HCT116 (cell line): ENCODE results near the gene FAM90A1. TPM values are rescaled to one million over a fixed set of nuclear protein-coding genes. Genes with fewer than 3 reads are reported as not detected.
"Not testable (repeated sequence)": the region's sequence is repeated elsewhere in the genome, so short reads cannot be mapped to it uniquely, and the experiment has no call there.

Experiments
- ATAC-seq: fragments of 200-7000 bp; cut with Tn5 transposase; 2 replicates; pipeline ENCODE4 v1.9.1; 2020; ENCODE audit warnings: mild to moderate bottlenecking, moderate library complexity
- BruUV-seq: library from RNA; stranded (reverse); fragments of 400-500 nt; replicated peaks from 2 replicates; lab custom pipeline; 2021; lab: Mats Ljungman, UMichigan
- CTCF ChIA-PET: fragments of 300-600 bp; sonication (Branson Sonifier 250); formaldehyde crosslinking; loops from one replicate; lab custom pipeline; 2021; ENCODE audit warnings: antibody characterized with exemption; lab: Charles Lee
- POLR2A ChIA-PET: fragments of 300-600, 350-600 bp; sonication (Branson Sonifier 250); formaldehyde crosslinking; loops from one replicate; lab custom pipeline; 2021; ENCODE audit warnings: antibody characterized with exemption; lab: Charles Lee
- RAD21 ChIA-PET, 2 experiments: fragments of 300-600 bp; sonication (Branson Sonifier 250); formaldehyde crosslinking; loops; one replicate each; lab custom pipeline; 2023; ENCODE audit warnings: low total read pairs in 2 of 2; ENCODE audit not compliant: uncharacterized antibody in 2 of 2, unreplicated experiment in 2 of 2, low non-redundant PET in 1 of 2; lab: Charles Lee
- DNase-seq: peaks from one replicate; pipeline ENCODE4 v3.0.0-alpha.2; 2010; ENCODE audit warnings: low read depth, low spot score
- H2AFZ ChIP-seq: fragments of 200-600 bp; shearing (Covaris generic), sonication (generic); 2 replicates; pipeline ENCODE4 v1.6.1; 2017; ENCODE audit warnings: low read depth, mixed run types, mixed read lengths, antibody characterized with exemption, low read length; ENCODE audit not compliant: poor library complexity, severe bottlenecking
- H3K27ac ChIP-seq: 2 replicates; pipeline ENCODE4 v1.5.1; 2012; ENCODE audit warnings: low read depth, low read length
- H3K27me3 ChIP-seq: fragments of 200-600 bp; sonication (generic); 2 replicates; pipeline ENCODE4 v1.6.1; 2016; ENCODE audit warnings: mixed run types, low read length, mixed read lengths; ENCODE audit not compliant: insufficient read depth
- H3K36me3 ChIP-seq, 2 experiments: fragments of 200-500 bp in 1 of 2; fragments of 200-600 bp in 1 of 2; sonication (Bioruptor generic) in 1 of 2; sonication (generic) in 1 of 2; 2 replicates each; pipeline versions ENCODE4 v1.5.1 to v1.6.1; 2014 to 2016; ENCODE audit warnings: low read length in 2 of 2, inconsistent platforms in 1 of 2, mixed read lengths in 1 of 2, mixed run types in 1 of 2; ENCODE audit not compliant: insufficient read depth in 2 of 2, control insufficient read depth in 1 of 2
- H3K4me1 ChIP-seq, 2 experiments: fragments of 200-600 bp in 1 of 2; sonication (generic) in 1 of 2; 2 replicates each; pipeline versions ENCODE4 v1.5.1 to v1.6.1; 2012 to 2017; ENCODE audit warnings: low read length in 2 of 2, inconsistent platforms in 1 of 2, mild to moderate bottlenecking in 1 of 2, mixed read lengths in 1 of 2, mixed run types in 1 of 2, moderate library complexity in 1 of 2; ENCODE audit not compliant: insufficient read depth in 2 of 2, control insufficient read depth in 1 of 2
- H3K4me2 ChIP-seq: fragments of 200-600 bp; sonication (generic); 2 replicates; pipeline ENCODE4 v1.6.1; 2017; ENCODE audit warnings: mixed run types, low read length, mixed read lengths
- H3K4me3 ChIP-seq, 2 experiments: fragments of 200-600 bp in 1 of 2; sonication (generic) in 1 of 2; replicated peaks in 1 of 2; 2 replicates each; pipeline ENCODE4 v1.5.1; 2011 to 2016; ENCODE audit warnings: low read length in 2 of 2, control low read depth in 1 of 2, low read depth in 1 of 2, mild to moderate bottlenecking in 1 of 2, mixed read lengths in 1 of 2, mixed run types in 1 of 2
- H3K79me2 ChIP-seq: fragments of 200-600 bp; sonication (generic); 2 replicates; pipeline ENCODE4 v1.6.1; 2017; ENCODE audit warnings: mild to moderate bottlenecking, mixed run types, low read length, moderate library complexity, mixed read lengths; ENCODE audit not compliant: insufficient read depth
- H3K9ac ChIP-seq: fragments of 200-600 bp; sonication (generic); 2 replicates; pipeline ENCODE4 v1.6.1; 2016; ENCODE audit warnings: low read length, mixed read lengths
- H3K9me2 ChIP-seq: fragments of 200-600 bp; sonication (generic), shearing (Covaris generic); 2 replicates; pipeline ENCODE4 v1.6.1; 2017; ENCODE audit warnings: mixed run types, mild to moderate bottlenecking, moderate library complexity; ENCODE audit not compliant: insufficient read depth
- H3K9me3 ChIP-seq, 2 experiments: fragments of 200-500 bp in 1 of 2; fragments of 200-600 bp in 1 of 2; sonication (Bioruptor generic) in 1 of 2; sonication (generic) in 1 of 2; 2 replicates each; pipeline ENCODE4 v1.6.1; 2014 to 2017; ENCODE audit warnings: low read length in 2 of 2, mixed read lengths in 2 of 2, inconsistent platforms in 1 of 2, low read depth in 1 of 2, mild to moderate bottlenecking in 1 of 2, mixed run types in 1 of 2, moderate library complexity in 1 of 2; ENCODE audit not compliant: control insufficient read depth in 1 of 2, insufficient read depth in 1 of 2
- H4K20me1 ChIP-seq: fragments of 200-600 bp; sonication (generic), shearing (Covaris generic); 2 replicates; pipeline ENCODE4 v1.6.1; 2017; ENCODE audit warnings: mixed run types, mild to moderate bottlenecking, moderate library complexity; ENCODE audit not compliant: insufficient read depth
- POLR2AphosphoS5 ChIP-seq: IDR thresholded peaks from 2 replicates; pipeline ENCODE4 v1.6.1; 2011; ENCODE audit warnings: mild to moderate bottlenecking, low read depth, low read length, moderate library complexity
- RAD21 ChIP-seq: IDR thresholded peaks from 2 replicates; pipeline ENCODE4 v1.6.1; 2012; ENCODE audit warnings: low read depth, mild to moderate bottlenecking
- ZFX ChIP-seq: fragments of 450-650 bp; IDR thresholded peaks from 2 replicates; pipeline ENCODE4 v1.6.1; 2017
- intact Hi-C: fragments of 100-400 bp; cut with micrococcal nuclease; formaldehyde crosslinking; loops from 2 replicates; pipeline ENCODE4 v1.10.0; 2022
- total RNA-seq: library from RNA; stranded (reverse); gene quantifications from one replicate; pipeline ENCODE4 v1.2.1, GENCODE V29; 2021; ENCODE audit not compliant: unreplicated experiment
- TF ChIP-seq, protein P1 (sequence below), 3 experiments: fragments of 200-600 bp in 1 of 3; sonication (generic) in 1 of 3; IDR thresholded peaks in 2 of 3; conservative IDR thresholded peaks in 1 of 3; 2 replicates each; pipeline ENCODE4 v1.5.1; 2012 to 2017; ENCODE audit warnings: low read depth in 2 of 3, low read length in 2 of 3, antibody characterized with exemption in 1 of 3, borderline replicate concordance in 1 of 3, control low read depth in 1 of 3, mild to moderate bottlenecking in 1 of 3, mixed read lengths in 1 of 3, mixed run types in 1 of 3, moderate library complexity in 1 of 3; ENCODE audit not compliant: insufficient read depth in 1 of 3

FAM90A1 gene
- total RNA-seq, 1 experiment from 2014 or later, result 0.64 TPM

DNA sequence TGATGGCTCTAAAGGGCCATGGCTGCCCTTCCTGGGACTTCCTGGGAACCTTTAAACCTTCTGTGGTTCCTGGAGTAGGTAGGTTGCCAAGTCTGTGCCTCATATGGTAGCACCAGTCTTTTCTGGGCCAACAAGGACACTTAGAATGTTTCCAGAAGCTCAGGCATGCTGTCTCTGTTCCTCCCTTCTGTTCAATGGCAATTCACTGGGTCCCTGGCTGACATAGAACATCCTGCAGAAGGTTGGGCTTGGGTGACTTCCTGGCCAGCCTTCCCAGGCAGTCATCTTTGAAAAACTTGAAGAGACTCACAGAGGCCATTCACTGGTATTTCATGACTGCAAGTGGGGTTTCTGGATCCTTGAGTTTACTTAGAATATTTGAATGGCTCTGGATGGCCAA is 46.1 kb downstream of the FAM90A1 start:
- ATAC-seq, CTCF ChIA-PET, H3K9me2 ChIP-seq, H2AFZ ChIP-seq, H3K27ac ChIP-seq, H3K4me1 ChIP-seq, H3K9ac ChIP-seq, RAD21 ChIA-PET, H3K9me3 ChIP-seq, H3K27me3 ChIP-seq, H4K20me1 ChIP-seq, POLR2A ChIA-PET, H3K79me2 ChIP-seq, H3K4me2 ChIP-seq, H3K36me3 ChIP-seq, H3K4me3 ChIP-seq, DNase-seq, BruUV-seq: not testable (repeated sequence)
- intact Hi-C loops, result loop anchor here (5.0 kb wide), 1 partner anchor 74 kb away; no protein-coding TSS in a partner anchor

DNA sequence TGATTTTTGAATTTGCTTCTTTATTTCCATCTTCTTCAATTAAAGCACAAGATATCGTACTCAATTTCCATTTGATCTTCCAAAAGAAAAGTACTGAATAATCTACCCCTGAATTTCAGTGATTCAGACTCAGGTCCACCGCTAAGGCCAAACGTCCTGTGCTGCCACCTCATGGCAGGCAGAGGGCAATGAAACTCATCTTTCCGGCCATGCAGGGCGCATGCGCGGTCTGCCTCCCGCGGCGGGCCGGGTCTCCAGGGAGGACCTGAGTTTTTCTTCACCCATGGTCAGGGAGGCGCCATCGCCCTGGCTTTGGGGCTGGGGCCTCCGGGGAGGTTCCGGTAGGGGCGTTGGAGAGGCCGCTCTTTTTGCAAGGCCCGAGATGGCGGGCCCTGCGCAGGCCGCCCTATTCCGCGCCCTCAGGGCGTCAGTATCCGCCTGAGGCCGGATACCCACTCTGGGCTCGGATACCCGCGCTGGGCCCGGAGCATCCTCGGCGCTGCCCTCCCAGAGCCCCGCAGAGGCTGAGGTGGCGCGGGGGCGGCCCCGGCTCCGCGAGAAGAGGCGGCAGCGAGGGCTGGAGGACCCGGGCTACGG is 47.3 kb downstream of the FAM90A1 start:
- peak; percentile 35; the same call in 1 of the 2 replicates for TF ChIP-seq POLR2AphosphoS5
- TF ChIP-seq RAD21, result peak; percentile 58
- TF ChIP-seq, protein P1, sequence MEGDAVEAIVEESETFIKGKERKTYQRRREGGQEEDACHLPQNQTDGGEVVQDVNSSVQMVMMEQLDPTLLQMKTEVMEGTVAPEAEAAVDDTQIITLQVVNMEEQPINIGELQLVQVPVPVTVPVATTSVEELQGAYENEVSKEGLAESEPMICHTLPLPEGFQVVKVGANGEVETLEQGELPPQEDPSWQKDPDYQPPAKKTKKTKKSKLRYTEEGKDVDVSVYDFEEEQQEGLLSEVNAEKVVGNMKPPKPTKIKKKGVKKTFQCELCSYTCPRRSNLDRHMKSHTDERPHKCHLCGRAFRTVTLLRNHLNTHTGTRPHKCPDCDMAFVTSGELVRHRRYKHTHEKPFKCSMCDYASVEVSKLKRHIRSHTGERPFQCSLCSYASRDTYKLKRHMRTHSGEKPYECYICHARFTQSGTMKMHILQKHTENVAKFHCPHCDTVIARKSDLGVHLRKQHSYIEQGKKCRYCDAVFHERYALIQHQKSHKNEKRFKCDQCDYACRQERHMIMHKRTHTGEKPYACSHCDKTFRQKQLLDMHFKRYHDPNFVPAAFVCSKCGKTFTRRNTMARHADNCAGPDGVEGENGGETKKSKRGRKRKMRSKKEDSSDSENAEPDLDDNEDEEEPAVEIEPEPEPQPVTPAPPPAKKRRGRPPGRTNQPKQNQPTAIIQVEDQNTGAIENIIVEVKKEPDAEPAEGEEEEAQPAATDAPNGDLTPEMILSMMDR (IDR thresholded peaks at IDR 0.05 in 2 of 3, conservative IDR thresholded peaks at IDR 0.05 in 1 of 3; ENCODE audit: borderline replicate concordance in 1 of 3, insufficient read depth in 1 of 3, low read depth in 2 of 3, low read length in 2 of 3), result peak; percentile 45 to 58 (median 55); a peak in 5 of 6 replicates
- TF ChIP-seq ZFX, result peak; percentile 54; the same call in 1 of the 2 replicates
- Histone ChIP-seq H3K27ac (peak overlapping the region; percentile 20; the same call in 1 of the 2 replicates), H2AFZ (peak overlapping the region; percentile 85), H3K4me3 (peak overlapping the region; percentile 42 to 56), H3K9ac (peak overlapping the region; percentile 48; the same call in 1 of the 2 replicates), H3K4me2 (peak overlapping the region; percentile 62)
- H3K9me2 ChIP-seq, RAD21 ChIA-PET, H3K4me1 ChIP-seq, BruUV-seq, DNase-seq, H3K79me2 ChIP-seq, POLR2A ChIA-PET, H3K9me3 ChIP-seq, ATAC-seq, H3K27me3 ChIP-seq, H4K20me1 ChIP-seq, CTCF ChIA-PET, H3K36me3 ChIP-seq: not testable (repeated sequence)
- intact Hi-C loops, result loop anchor here (5.0 kb wide), 1 partner anchor 73 kb away; no protein-coding TSS in a partner anchor

DNA sequence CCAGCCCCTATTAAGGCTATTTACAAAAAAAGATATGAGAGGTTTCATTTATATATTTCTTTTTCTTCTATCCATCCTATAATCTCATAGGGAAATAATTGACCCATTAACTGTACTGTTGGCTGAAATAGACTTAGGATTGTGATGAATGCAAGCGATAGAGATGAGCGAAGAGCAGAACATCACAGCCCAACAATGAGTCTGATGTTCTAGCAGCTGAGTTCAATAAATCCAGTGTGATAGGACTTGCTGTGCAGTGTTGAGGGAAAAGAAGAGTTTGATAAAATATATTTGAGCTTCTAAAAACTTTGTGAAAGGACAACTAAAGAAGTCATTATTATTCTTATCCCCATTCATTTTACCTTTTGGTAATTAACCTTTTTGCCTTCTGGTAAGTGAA is 54.5 kb downstream of the FAM90A1 start:
- DNase-seq, H3K4me2 ChIP-seq, H3K4me1 ChIP-seq, H3K27me3 ChIP-seq, H3K9me3 ChIP-seq, H2AFZ ChIP-seq, POLR2A ChIA-PET, H3K27ac ChIP-seq, CTCF ChIA-PET, BruUV-seq, H3K4me3 ChIP-seq, H4K20me1 ChIP-seq, intact Hi-C loops, H3K9me2 ChIP-seq, H3K36me3 ChIP-seq, H3K9ac ChIP-seq, RAD21 ChIA-PET, ATAC-seq, H3K79me2 ChIP-seq: not testable (repeated sequence)
